ENCODE results near the gene GLIS1.

GLIS1 gene

GRCh38 chr1:53735261-53735660 is 3.7 kb downstream of the GLIS1 start:
- no peak for DNase-seq

DNA sequence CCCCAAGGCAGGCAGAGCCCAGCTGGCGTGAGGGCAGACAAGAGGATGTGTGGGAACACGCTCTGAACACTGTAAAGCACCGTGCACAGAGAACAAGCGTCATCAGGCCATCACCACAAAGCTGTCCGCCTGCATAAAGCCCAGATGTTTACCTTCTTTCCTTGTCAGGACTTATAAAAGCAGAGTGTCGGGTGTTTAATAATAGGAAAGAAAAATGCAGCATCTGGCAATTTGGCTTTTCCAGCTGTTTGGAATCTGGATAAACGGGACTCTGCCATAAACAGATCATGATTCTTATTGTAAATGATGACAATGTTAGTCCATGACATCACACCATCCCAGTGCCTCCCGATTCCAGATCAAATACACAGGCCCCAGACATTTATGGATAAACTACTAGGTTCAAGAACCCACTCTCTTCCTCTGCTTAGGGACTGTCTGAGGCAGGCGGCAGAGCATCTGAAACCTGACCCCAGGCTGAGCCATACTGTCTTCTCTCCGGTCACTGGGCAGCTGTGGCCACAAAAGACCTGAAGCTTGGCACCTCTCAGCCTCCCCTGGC is 4.2 kb downstream of the GLIS1 start:
- DNase-seq = peak; percentile 18

- DNase-seq = no peak
Measured at GRCh38 chr1:53733975-53734649, 4.9 kb downstream of the GLIS1 start.

DNA sequence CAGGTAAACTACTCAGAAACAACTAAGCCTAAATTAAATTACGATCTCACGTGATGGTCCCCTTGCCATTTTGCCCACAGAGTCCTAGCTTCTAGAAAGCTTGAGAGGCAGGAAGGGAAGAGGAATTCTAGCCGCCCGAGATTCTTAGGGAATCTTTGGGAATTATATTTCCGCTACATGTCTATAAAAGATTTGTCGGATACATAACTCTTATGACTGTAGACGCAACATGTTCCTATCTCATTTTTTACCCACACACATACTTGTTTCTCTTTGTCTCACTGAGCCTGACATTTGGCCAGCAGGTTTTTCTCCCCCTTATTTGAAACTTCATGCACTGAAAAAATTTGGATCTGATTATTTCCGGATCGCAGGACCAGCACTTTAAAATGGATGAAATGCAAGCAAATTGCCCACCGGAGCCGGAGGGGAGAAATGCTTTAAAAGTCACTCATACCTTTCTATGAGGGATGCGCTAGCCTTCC is 5.5 kb downstream of the GLIS1 start:
- no peak for DNase-seq

DNA sequence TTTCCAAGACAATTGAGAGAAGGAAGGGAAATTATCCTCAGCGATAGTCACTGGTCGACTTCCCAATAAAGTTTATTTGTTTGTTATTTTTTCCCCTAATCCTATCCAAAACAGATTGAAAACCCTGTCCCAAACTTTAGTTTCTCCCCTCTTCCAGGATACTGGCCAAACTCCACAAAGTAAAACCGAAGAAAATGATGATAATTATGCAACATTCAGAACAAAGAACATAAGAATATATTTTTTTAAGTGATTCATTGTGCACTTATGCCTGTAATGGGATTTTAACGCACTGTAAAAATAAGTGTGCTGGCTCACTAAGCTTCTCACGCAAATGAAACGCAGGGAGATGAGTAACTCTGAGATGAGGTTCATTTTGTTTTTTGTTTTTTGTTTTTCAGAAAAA is 6.0 kb downstream of the GLIS1 start:
- DNase-seq = no peak

DNA sequence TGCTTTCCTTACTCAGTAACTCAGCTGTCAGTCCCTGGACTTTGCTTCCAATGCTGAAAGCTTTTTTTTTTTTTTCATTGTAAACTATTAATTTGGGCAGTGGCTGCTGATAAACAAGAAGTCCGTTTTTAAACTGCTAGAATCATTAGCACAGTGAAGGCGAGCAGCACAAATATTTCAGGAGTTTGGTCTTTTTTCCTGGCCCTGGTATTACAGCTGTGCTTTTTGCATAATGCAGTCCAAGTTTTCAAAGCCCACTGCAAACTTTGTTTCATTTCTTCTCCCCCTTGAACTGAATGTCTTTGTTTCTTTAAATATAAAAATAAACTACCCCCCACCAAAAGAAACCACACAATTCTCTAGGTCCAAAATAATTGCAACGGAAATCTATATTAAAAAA is 6.6 kb downstream of the GLIS1 start:
- no peak for DNase-seq

DNA sequence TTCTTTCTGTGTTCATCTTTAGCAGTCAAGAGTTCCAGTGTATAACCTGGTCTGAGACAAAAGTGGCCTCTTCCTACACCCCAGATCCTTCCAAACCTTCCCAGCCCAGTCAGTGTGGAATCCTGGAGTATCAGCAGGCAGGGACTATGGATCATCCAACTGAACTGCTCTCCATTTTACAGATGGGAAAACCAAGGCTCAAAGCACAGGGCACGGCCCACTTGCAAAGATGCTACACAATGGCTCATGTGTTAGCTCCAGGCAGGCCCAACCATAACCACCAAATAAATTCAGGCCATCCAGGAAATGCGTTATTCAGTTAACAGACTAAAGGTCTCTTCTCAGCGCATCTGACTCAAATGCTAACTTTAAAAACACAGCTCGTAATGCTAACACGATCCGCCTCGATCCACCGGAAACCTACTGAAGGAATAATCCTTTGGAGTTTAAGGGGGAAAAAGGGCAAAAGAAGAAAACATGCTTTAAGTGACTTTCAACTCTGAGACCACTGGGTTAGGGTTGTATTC is 7.1 kb downstream of the GLIS1 start:
- DNase-seq = no peak

- no peak for DNase-seq
Measured at GRCh38 chr1:53731043-53731600, 7.8 kb downstream of the GLIS1 start.

DNA sequence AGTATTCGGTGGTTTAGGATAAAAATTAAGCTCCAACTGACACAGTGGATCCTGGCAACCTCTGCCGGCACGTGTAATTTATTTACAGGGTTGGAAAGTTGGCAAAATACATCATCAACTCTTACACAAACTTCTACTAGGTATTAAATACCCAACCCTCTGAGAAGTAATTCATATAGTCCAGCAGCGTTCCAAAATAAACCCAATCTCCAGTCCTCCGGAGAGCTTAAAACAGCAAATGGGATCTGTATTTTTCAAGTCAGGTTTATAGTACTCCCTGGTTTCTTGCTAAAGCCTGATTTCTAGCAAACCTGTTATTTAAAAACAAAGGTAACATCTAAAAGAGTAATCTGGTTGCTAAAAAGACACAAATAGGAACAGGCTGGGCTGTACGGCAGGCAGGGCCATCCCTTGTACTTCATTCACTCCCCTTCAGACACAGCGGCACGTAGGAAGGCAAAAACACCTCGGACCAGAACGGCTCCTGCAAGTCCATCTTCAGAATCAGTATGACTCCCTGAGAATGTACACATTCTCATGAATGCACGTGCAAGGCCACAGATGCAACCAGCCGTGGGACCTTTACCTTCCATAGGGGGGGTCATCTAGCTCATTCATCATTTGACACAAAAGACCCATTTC is 8.6 kb downstream of the GLIS1 start:
- DNase-seq = no peak

DNA sequence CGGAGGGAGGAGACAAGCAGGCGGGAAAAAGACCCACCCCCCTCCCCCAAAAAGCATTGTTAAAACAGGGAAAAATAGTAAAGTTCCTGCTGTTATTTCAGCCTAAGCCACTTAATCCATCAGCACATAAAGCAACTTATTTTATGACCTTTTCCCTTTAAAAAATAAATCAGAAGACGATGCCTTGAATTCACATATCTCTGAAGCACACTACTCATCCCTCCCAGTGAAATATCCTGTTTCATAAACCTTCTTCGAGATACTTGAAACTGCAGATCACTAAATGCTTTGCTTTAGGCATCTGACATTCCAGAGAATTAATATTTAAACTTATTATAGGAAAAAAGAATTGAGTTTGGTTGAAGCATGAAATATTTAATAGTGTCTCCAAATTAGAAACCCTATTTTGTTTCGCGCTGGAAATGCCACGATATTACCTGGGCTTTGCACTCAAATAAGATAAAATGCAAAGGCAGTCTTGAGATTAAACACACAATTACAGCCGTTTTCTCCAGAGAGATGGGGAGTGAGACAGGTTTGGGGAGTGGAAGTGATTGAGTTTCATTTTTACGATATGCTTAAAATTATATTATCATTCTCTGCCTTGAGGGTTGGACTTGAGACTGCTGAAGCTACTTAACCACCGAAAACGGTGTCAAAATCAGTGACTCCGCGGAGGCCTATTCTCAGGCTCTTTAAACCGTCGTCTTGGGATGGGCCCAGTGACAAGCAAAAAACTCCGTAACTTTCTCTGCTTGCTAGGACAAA is 9.3 kb downstream of the GLIS1 start:
- no peak for DNase-seq

DNA sequence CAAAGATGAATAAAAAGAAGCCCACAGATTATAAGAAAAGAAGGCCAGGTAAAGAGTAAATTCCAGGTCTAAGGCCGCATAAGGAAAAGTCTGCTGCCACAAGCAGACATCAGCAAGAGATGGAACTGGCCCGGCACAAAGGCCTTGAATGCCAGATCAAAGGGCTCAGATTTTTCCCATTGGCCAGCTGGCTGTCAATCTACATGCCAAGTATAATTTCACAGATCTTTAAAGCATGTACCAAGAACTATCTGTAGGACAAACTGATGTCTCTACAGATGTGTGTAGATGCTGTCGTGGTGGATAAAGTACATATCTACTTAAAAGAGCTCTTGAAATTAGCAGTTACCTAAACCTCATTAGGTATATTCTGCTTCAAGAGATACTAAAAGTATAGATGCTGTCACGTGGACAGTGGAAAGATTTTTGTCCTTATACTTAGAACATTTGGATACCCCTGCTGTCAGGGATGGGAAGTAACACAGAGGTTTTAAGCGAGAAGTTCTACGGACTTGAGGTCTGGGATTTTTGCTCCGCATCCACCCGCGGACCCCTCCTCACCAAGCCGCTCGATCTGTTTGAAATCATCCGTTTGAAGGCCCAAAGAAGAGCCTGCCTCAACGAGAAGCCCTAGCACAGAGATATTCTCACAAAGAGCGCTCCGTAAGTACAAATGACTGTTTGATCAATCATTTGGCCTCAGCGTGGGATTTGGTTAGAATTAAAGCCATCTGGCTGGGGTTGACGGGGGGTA is 10.1 kb downstream of the GLIS1 start:
- no peak for DNase-seq

DNA sequence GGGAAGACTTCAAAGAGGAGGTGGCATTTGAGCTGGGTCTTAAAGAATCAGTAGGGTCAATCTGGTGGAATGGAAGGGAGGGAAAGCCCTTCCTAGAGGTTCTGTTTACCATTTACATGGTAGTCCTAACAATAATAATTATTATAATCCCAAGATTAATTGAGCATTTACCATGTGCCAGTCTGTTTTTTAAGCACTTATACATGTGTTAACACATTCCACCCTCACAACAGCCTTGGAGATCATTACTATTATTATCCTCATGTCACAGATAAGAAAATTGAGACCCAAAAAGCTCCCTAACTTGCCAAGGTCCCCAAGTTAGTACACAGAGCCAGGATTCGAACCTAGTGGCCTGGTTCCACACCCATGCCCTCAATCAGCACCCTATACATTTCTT is 10.8 kb downstream of the GLIS1 start:
- DNase-seq = no peak

DNA sequence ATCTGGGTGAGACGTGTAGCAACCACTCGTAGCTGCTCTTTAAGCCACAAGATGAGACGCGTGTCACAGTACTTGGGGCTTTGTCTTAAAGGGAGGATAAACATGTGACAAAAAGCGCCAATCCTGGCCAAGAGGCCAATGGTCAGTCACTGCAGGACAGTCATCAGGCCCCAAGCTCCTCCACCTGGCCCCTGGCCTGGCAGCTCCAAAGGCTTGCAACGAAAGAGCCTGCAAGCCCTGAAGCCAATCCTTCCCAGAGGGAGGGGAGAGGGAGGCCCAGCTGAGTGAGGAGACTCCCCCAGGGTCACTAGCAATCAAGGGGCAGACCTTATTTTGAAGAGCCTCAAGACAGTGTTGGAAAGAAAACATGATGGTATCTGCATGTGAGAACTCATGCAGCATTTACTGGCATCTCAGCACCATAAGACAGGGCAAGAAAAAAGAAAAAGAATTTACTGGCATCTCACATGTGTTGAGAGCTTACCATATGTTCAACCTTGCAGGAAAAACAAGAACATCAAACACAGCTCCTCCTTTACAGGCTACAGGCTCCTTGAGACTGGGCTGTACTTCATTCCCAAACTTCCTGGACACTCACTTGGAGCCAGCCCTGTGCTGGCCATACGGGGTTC is 11.4 kb downstream of the GLIS1 start:
- no peak for DNase-seq

DNA sequence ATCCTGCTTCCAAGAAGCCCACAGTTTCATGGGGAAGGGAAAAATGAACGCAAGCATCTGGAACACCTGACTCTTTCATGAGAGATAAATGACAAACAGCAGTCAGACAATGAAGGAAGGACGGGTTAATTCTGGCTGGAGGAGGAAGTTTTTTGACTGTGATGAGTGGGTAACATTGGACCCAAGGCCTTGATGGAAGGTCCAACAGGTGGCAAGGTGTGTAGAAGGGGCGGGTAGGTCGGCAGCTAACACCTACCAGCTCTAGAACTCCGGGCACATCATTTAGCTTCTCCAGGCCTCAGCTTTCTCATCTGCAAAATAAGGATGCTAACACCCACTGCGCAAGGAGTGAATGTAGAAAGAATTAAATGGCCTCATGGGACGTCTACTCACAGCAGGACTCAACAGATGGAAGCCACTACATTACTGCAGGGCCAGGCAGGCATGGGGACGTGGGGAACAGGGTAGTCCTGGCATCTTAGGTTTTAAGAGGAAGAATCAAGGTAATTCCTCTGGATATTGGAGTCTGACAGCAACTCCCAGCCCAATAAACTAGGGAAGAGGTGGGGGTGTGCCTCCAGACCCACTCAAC is 12.9 kb downstream of the GLIS1 start:
- DNase-seq = no peak

GRCh38 chr1:53725238-53725689 is 13.7 kb downstream of the GLIS1 start:
- DNase-seq = no peak

GRCh38 chr1:53722025-53722424 is 16.9 kb downstream of the GLIS1 start:
- DNase-seq = no peak

GRCh38 chr1:53721088-53721487 is 17.9 kb downstream of the GLIS1 start:
- no peak for DNase-seq

- no peak for DNase-seq
Measured at GRCh38 chr1:53719469-53719868, 19.5 kb downstream of the GLIS1 start.

- DNase-seq = no peak
Measured at GRCh38 chr1:53718443-53718842, 20.5 kb downstream of the GLIS1 start.

DNA sequence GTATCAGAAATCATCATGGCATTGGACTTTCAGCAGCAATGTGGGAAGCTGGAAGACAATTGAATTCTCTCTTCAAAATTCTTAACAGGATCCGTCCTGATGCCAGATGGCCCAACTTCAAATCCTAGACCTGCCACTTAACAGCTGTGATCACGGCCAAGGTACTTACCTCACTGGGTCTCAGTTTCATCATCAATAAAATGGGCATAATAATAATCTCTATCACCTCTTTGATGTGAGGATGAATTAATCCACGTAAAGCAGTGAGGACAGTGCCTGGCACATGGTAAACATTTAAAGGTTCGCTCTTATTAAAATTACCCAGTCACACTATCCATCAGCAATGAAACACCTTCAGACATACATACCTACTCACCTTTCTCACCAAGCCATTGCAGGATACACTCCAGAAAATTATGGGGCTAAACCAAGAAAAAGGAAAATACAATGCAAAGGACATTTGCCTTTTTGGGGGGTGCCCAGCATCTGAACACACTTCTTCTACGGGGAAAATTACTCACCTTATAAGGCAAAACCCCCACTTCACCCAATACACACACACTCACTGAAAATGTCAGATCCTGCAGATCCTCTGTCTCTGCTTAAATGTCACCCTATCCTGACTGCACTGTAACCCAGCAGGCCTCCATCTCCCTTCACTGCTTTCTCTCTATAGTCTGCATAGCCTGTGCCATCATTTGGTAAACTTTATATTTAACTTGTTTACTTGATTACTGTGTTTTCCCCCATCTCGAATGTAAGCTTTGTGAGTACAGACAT is 21.7 kb downstream of the GLIS1 start:
- DNase-seq = no peak

DNA sequence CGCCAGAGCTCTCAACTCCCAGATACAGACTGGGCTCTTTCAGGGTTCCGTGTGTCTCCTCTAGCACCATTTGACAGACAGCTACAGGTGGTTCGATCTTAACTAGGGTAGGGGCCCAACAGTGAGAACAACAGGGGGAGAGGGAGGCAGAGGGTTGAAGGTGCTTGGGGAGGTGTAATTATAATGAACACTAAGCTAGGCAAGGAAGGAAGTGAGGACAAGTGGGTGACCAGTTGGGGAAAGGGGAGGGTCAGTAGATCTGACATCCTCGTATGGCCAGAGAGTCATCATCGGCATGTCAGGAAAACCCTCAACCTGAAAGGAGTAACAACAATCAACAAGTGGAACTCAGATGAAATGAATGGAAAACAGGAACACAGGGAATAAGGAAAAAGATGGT is 22.8 kb downstream of the GLIS1 start:
- DNase-seq = no peak

All from NCI-H2171 (cell line).